Mesenchymal stem cell (in vitro differentiated cells and primary cell): ENCODE data around the gene C10orf90.

Experiments
- DNase-seq: peaks from one replicate; pipeline ENCODE4 v3.0.0-alpha.2; 2013
- H2AFZ ChIP-seq: one replicate; pipeline ENCODE4 v1.6.1; 2013; ENCODE audit warnings: low read depth, mild to moderate bottlenecking, control low read depth, inconsistent platforms, low read length, moderate library complexity
- H2AK5ac ChIP-seq: 2 replicates; pipeline ENCODE4 v1.6.1; 2013; ENCODE audit warnings: low read length, moderate library complexity, mild to moderate bottlenecking, inconsistent platforms; ENCODE audit not compliant: severe bottlenecking
- H2BK120ac ChIP-seq: one replicate; pipeline ENCODE4 v1.6.1; 2013; ENCODE audit warnings: low read depth, mild to moderate bottlenecking, inconsistent platforms, low read length, moderate library complexity
- H2BK12ac ChIP-seq, 2 experiments: one replicate each; pipeline ENCODE4 v1.6.1; 2013; ENCODE audit warnings: inconsistent platforms in 2 of 2, low read length in 2 of 2, mild to moderate bottlenecking in 2 of 2, moderate library complexity in 2 of 2, control low read depth in 1 of 2
- H2BK15ac ChIP-seq: one replicate; pipeline ENCODE4 v1.6.1; 2013; ENCODE audit warnings: mild to moderate bottlenecking, low read depth, inconsistent platforms; ENCODE audit not compliant: poor library complexity, severe bottlenecking
- H2BK5ac ChIP-seq: 2 replicates; pipeline ENCODE4 v1.6.1; 2013; ENCODE audit warnings: low read depth, mild to moderate bottlenecking, low read length, control low read depth, inconsistent platforms; ENCODE audit not compliant: poor library complexity, severe bottlenecking
- H3K14ac ChIP-seq, 2 experiments: one replicate each; pipeline ENCODE4 v1.6.1; 2013; ENCODE audit warnings: inconsistent platforms in 2 of 2, low read length in 2 of 2, control low read depth in 1 of 2, mild to moderate bottlenecking in 1 of 2, moderate library complexity in 1 of 2
- H3K18ac ChIP-seq, 2 experiments: one replicate each; pipeline ENCODE4 v1.6.1; 2013; ENCODE audit warnings: inconsistent platforms in 2 of 2, low read length in 2 of 2, control low read depth in 1 of 2, low read depth in 1 of 2, mild to moderate bottlenecking in 1 of 2
- H3K23ac ChIP-seq, 2 experiments: one replicate each; pipeline ENCODE4 v1.6.1; 2013; ENCODE audit warnings: inconsistent platforms in 2 of 2, low read length in 2 of 2, mild to moderate bottlenecking in 2 of 2, moderate library complexity in 2 of 2, control low read depth in 1 of 2
- H3K27ac ChIP-seq: 2 replicates; pipeline ENCODE4 v1.5.1; 2013; ENCODE audit warnings: mild to moderate bottlenecking, moderate library complexity, low read length, control low read depth, inconsistent platforms; ENCODE audit not compliant: poor library complexity, severe bottlenecking
- H3K27me3 ChIP-seq, 2 experiments: 2 replicates each; pipeline versions ENCODE4 v1.6.1 to v1.7.0; 2013; ENCODE audit warnings: low read length in 2 of 2, mild to moderate bottlenecking in 2 of 2, moderate library complexity in 2 of 2, control low read depth in 1 of 2, inconsistent platforms in 1 of 2; ENCODE audit not compliant: control insufficient read depth in 1 of 2, insufficient read depth in 1 of 2
- H3K36me3 ChIP-seq, 2 experiments: 2 replicates each; pipeline versions ENCODE4 v1.6.1 to v1.7.0; 2013; ENCODE audit warnings: low read length in 2 of 2, control low read depth in 1 of 2, inconsistent platforms in 1 of 2, low read depth in 1 of 2, mild to moderate bottlenecking in 1 of 2; ENCODE audit not compliant: insufficient read depth in 2 of 2, control insufficient read depth in 1 of 2
- H3K4ac ChIP-seq, 2 experiments: one replicate each; pipeline ENCODE4 v1.6.1; 2013; ENCODE audit warnings: inconsistent platforms in 2 of 2, low read length in 2 of 2, mild to moderate bottlenecking in 2 of 2, moderate library complexity in 2 of 2, control low read depth in 1 of 2, low read depth in 1 of 2
- H3K4me1 ChIP-seq: 2 replicates; pipeline ENCODE4 v1.6.1; 2013; ENCODE audit warnings: low read depth, low read length, control low read depth; ENCODE audit not compliant: control insufficient read depth, insufficient read depth
- H3K4me2 ChIP-seq: 2 replicates; pipeline ENCODE4 v1.6.1; 2013; ENCODE audit warnings: low read length, mild to moderate bottlenecking, inconsistent platforms; ENCODE audit not compliant: poor library complexity, severe bottlenecking
- H3K4me3 ChIP-seq, 2 experiments: 2 replicates each; pipeline versions ENCODE4 v1.5.1 to v1.7.0; 2013; ENCODE audit warnings: low read length in 2 of 2, mild to moderate bottlenecking in 2 of 2, control low read depth in 1 of 2, low read depth in 1 of 2; ENCODE audit not compliant: insufficient read depth in 1 of 2
- H3K79me1 ChIP-seq: replicated peaks from 2 replicates; pipeline ENCODE4 v1.6.1; 2013; ENCODE audit warnings: mild to moderate bottlenecking, control low read depth, low read length, inconsistent platforms; ENCODE audit not compliant: poor library complexity, severe bottlenecking
- H3K9ac ChIP-seq: 2 replicates; pipeline ENCODE4 v1.7.0; 2013; ENCODE audit warnings: mild to moderate bottlenecking, low read length, moderate library complexity
- H3K9me3 ChIP-seq: 2 replicates; pipeline ENCODE4 v1.7.0; 2013; ENCODE audit warnings: mild to moderate bottlenecking, low read length; ENCODE audit not compliant: control insufficient read depth
- H4K8ac ChIP-seq: one replicate; pipeline ENCODE4 v1.6.1; 2013; ENCODE audit warnings: inconsistent platforms, mild to moderate bottlenecking, low read length, moderate library complexity
- H4K91ac ChIP-seq: one replicate; pipeline ENCODE4 v1.6.1; 2013; ENCODE audit warnings: mild to moderate bottlenecking, low read length, inconsistent platforms
- WGBS: methylation state at CpG from one replicate; pipeline ENCODE4 v1.1.7; 2013; ENCODE audit warnings: mixed read lengths; 5-methylcytosine and 5-hydroxymethylcytosine counted together

The C10orf90 gene

DNA sequence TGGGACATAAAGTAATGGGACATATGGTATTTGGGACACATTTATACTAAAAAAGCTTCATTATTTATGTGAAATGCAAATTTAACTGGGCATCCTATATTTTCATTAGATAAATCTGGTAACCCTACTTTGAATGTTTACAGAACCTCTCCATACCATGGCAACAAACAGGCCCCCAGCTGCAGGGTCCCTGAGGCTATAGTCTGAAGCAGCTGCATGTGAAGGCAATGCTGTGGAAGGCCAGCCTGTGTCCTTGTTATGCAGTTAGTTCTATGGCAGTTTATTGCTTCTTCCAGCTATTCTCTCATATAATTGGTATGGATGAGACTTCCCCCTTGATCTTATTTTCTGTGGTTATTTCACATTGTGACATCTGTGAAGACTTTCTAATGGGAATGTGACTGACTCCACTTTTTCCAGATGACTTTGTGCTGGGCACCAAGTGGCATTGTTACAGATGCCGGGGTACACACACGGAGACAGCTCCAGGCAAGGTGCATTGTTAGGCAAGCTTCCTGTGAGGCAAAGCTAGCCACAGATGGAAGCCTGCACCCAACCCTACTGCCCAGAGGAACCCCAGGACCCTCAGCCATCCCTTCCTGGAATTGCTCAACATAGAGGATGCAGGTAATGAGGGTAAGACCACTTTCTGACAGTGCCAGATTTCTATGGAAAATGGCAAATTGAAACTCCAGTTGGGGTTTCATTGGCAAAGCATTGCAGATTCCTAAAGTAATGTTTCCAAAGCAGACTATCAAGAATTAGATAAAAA is 232.7 kb downstream of the C10orf90 start:
- Histone ChIP-seq H3K79me1 (no peaks in the 10 kb centered on the region), H4K91ac (no peak overlapping the region), H3K23ac (no peak overlapping the region), H3K36me3 (peaks cover 0 to 3% of the 10 kb centered on the region in 2 experiments), H3K9me3 (peaks cover 5% of the 10 kb centered on the region), H2AFZ (no peak overlapping the region), H2BK120ac (no peak overlapping the region), H3K4me1 (peaks cover 3% of the 10 kb centered on the region), H3K4ac (no peak overlapping the region), H2AK5ac (no peak overlapping the region), H3K14ac (no peak overlapping the region), H4K8ac (no peak overlapping the region), H2BK5ac (no peak overlapping the region), H2BK12ac (no peak overlapping the region), H3K18ac (no peak overlapping the region), H3K4me3 (no peak overlapping the region), H3K4me2 (no peak overlapping the region), H3K27ac (no peak overlapping the region), H2BK15ac (no peak overlapping the region), H3K27me3 (no peaks in the 10 kb centered on the region), H3K9ac (no peak overlapping the region)
- WGBS: 93% methylated on average over 2 of the region's 2 CpGs
- DNase-seq: no peak

DNA sequence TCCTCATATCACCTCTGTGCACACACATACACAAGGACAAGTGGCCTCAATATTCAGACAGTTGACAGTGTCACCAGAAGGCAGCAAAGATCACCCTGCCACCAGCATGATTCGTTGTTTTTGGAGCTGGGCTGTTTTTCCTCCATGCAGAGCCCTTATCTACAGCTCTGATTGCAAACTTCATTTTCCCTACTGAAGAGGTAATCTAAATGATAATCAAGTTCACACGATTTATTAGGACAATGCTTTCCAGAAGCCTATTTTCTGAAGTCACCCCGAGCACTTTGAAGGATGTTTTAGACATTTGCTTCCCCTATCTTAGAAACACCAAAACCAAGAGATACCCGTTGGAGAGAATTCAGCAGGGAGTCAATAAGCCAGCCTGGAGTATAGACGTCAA is 236.3 kb downstream of the C10orf90 start:
- H3K18ac ChIP-seq: no peak overlapping the region
- H3K4me2 ChIP-seq: no peak overlapping the region
- H2BK12ac ChIP-seq: no peak overlapping the region
- no peak overlapping the region for H2BK120ac ChIP-seq
- H4K8ac ChIP-seq: no peak overlapping the region
- no peak overlapping the region for H2AK5ac ChIP-seq
- no peak overlapping the region for H3K23ac ChIP-seq
- no peak overlapping the region for H2AFZ ChIP-seq
- H4K91ac ChIP-seq: no peak overlapping the region
- no peak overlapping the region for H3K4ac ChIP-seq
- H3K36me3 ChIP-seq: no peaks in the 10 kb centered on the region
- DNase-seq: no peak
- no peak overlapping the region for H3K27ac ChIP-seq
- H3K9me3 ChIP-seq: no peaks in the 10 kb centered on the region
- no peak overlapping the region for H3K9ac ChIP-seq
- H3K4me1 ChIP-seq: peaks cover 3% of the 10 kb centered on the region
- 47% methylated on average over 5 of the region's 5 CpGs for WGBS
- no peak overlapping the region for H3K14ac ChIP-seq
- H2BK15ac ChIP-seq: no peak overlapping the region
- H3K27me3 ChIP-seq: no peaks in the 10 kb centered on the region
- no peaks in the 10 kb centered on the region for H3K79me1 ChIP-seq
- no peak overlapping the region for H3K4me3 ChIP-seq
- no peak overlapping the region for H2BK5ac ChIP-seq

DNA sequence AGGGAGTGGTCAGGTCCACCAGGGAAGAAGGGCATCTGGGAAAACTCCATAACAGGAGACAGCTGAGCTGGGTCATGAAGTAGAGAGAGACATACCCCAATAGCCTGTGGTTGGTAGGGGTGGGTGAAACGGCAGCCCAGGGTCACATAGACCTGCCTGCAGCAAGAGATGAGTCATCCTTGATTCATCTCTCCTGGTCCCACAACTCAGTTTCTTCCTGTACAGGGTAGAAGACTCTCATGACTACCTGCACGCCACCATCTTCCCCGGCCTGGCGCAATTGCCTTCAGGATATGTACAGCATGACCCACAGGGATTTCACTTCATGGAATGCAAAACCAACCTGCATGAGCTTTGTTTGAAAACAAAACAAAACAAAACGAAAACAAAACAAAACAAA is 237.1 kb downstream of the C10orf90 start:
- Histone ChIP-seq H2BK15ac (peak overlapping the region; percentile 12), H3K27me3 (no peaks in the 10 kb centered on the region), H3K18ac (no peak overlapping the region), H2BK12ac (no peak overlapping the region), H2BK120ac (no peak overlapping the region), H3K23ac (no peak overlapping the region), H3K27ac (no peak overlapping the region), H3K9ac (no peak overlapping the region), H3K4ac (no peak overlapping the region), H3K14ac (no peak overlapping the region), H3K36me3 (no peaks in the 10 kb centered on the region), H2AFZ (no peak overlapping the region), H3K9me3 (no peaks in the 10 kb centered on the region), H4K8ac (no peak overlapping the region), H2BK5ac (no peak overlapping the region), H4K91ac (no peak overlapping the region), H3K4me1 (peaks cover 3% of the 10 kb centered on the region), H3K4me2 (no peak overlapping the region), H3K4me3 (no peak overlapping the region), H3K79me1 (no peaks in the 10 kb centered on the region), H2AK5ac (no peak overlapping the region)
- WGBS: 79% methylated on average over 4 of the region's 5 CpGs
- peak; percentile 38 for DNase-seq

DNA sequence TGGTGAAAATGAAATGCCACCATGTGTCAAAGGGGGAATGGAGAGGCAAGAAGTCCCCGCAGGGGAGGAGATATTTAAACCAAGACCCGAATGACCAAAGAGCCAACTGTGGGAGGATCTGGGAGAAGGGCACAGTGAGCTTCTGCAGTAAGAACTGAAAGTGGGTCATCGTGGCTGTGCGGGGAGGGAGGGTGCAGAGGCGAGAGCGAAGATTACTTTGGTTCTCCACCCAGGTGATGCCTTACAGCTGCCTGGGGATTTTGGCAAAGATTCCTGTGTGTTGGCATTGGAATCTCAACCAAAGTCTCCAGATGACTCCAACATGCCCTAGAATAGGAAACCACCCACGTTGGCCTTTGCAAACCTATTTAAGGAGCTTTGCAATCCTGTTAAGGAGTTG is 238.0 kb downstream of the C10orf90 start:
- H3K36me3 ChIP-seq: no peaks in the 10 kb centered on the region
- WGBS: 89% methylated on average over 5 of the region's 7 CpGs

More for the DNA sequence above, 238.0 kb downstream of the C10orf90 start:
- Histone ChIP-seq H4K8ac (no peak overlapping the region), H3K4me2 (no peak overlapping the region), H3K9ac (no peak overlapping the region), H3K14ac (no peak overlapping the region), H2BK5ac (no peak overlapping the region), H3K4me1 (peaks cover 3% of the 10 kb centered on the region), H3K4me3 (no peak overlapping the region), H2AFZ (no peak overlapping the region), H3K23ac (no peak overlapping the region), H4K91ac (no peak overlapping the region), H2BK120ac (no peak overlapping the region), H3K18ac (no peak overlapping the region), H3K9me3 (no peaks in the 10 kb centered on the region), H2BK12ac (no peak overlapping the region), H2BK15ac (no peak overlapping the region), H3K79me1 (no peaks in the 10 kb centered on the region), H3K27ac (no peak overlapping the region), H3K4ac (no peak overlapping the region), H3K27me3 (no peaks in the 10 kb centered on the region), H2AK5ac (no peak overlapping the region)
- DNase-seq: no peak
